Omental fat pad (tissue), 4 donors: ENCODE results near the gene DLG2. TPM values are rescaled to one million over a fixed set of nuclear protein-coding genes. Genes with fewer than 3 reads are reported as not detected.

Experiments used
- ATAC-seq: fragments of 150-250 bp; one replicate; pipeline ENCODE4 v1.9.1; 2016; ENCODE audit warnings: mild to moderate bottlenecking, moderate library complexity; ENCODE audit not compliant: low FRiP score
- DNase-seq: peaks from one replicate; pipeline ENCODE4 v3.0.0-alpha.2; 2019; ENCODE audit warnings: low spot score
- CTCF ChIP-seq, 3 donors: fragments of 450-650 bp; IDR thresholded peaks; one replicate each; pipeline ENCODE4 v1.5.1; 2016 to 2017; ENCODE audit warnings: antibody characterized with exemption in 3 of 3, mild to moderate bottlenecking in 3 of 3, moderate library complexity in 2 of 3
- total RNA-seq, 4 donors: library from RNA; depleted of rRNA; stranded (reverse); fragments of >200 nt; gene quantifications; one replicate each; pipeline ENCODE4 v1.1.0, GENCODE V29; 2016

Gene DLG2
- total RNA-seq, 4 donors from 2014 or later = 4.8 to 13.2 (median 8.1) TPM

GRCh38 chr11:83617671-83618070 lies 2009.5 kb downstream of the DLG2 start:
- TF ChIP-seq CTCF (IDR thresholded peaks at IDR 0.05) = no peak
- ATAC-seq (no peak), DNase-seq (no peak)

- no peak for DNase-seq
- no peak for TF ChIP-seq CTCF (IDR thresholded peaks at IDR 0.05)
- ATAC-seq = no peak
Observed at GRCh38 chr11:83613767-83614121, 2013.4 kb downstream of the DLG2 start.

- ATAC-seq (no peak), DNase-seq (no peak)
Observed at GRCh38 chr11:83612891-83613766, 2014.0 kb downstream of the DLG2 start.

GRCh38 chr11:83611600-83611999 lies 2015.5 kb downstream of the DLG2 start:
- ATAC-seq (no peak), DNase-seq (no peak)
- TF ChIP-seq CTCF (IDR thresholded peaks at IDR 0.05) = no peak

More at GRCh38 chr11:83612891-83613766, 2014.0 kb downstream of the DLG2 start:
- TF ChIP-seq CTCF (IDR thresholded peaks at IDR 0.05) = no peak

- ATAC-seq (no peak), DNase-seq (no peak)
- TF ChIP-seq CTCF (IDR thresholded peaks at IDR 0.05) = no peak
Observed at GRCh38 chr11:83611031-83611430, 2016.1 kb downstream of the DLG2 start.

- DNase-seq (no peak), ATAC-seq (no peak)
- no peak for TF ChIP-seq CTCF (IDR thresholded peaks at IDR 0.05)
Observed at GRCh38 chr11:83609191-83609590, 2018.0 kb downstream of the DLG2 start.

GRCh38 chr11:83608571-83608970 lies 2018.6 kb downstream of the DLG2 start:
- DNase-seq (no peak), ATAC-seq (no peak)
- no peak for TF ChIP-seq CTCF (IDR thresholded peaks at IDR 0.05)
